BLaER1 treated with 17β-estradiol and CSF1 and Interleukin-3, amounts not matched to agents 10 nM and 100 nM (cell line): ENCODE results near the gene SCNM1.
A peak's percentile ranks its signal among the peaks of the same experiment; 100 is the strongest.
"Not testable (repeated sequence)": the region's sequence is repeated elsewhere in the genome, so short reads cannot be mapped to it uniquely, and the experiment has no call there.

Source experiments
- H3K27ac ChIP-seq, 11 experiments: shearing (Covaris generic); formaldehyde crosslinking; 2 replicates each; pipeline ENCODE4 v1.8.1; 2022
- H3K27me3 ChIP-seq, 11 experiments: shearing (Covaris generic); formaldehyde crosslinking; 2 replicates each; pipeline ENCODE4 v1.8.1; 2022
- H3K36me3 ChIP-seq, 11 experiments: shearing (Covaris generic); formaldehyde crosslinking; 2 replicates each; pipeline ENCODE4 v1.8.1; 2022
- H3K4me1 ChIP-seq, 10 experiments: shearing (Covaris generic); formaldehyde crosslinking; 2 replicates each; pipeline ENCODE4 v1.8.1; 2022
- H3K4me2 ChIP-seq, 11 experiments: shearing (Covaris generic); formaldehyde crosslinking; 2 replicates each; pipeline ENCODE4 v1.8.1; 2022
- H3K4me3 ChIP-seq, 10 experiments: shearing (Covaris generic); formaldehyde crosslinking; 2 replicates each; pipeline ENCODE4 v1.8.1; 2022
- H3K9ac ChIP-seq, 11 experiments: shearing (Covaris generic); formaldehyde crosslinking; 2 replicates each; pipeline ENCODE4 v1.8.1; 2022
- H3K9me3 ChIP-seq, 11 experiments: shearing (Covaris generic); formaldehyde crosslinking; replicated peaks in 1 of 11; 2 replicates each; pipeline ENCODE4 v1.8.1; 2022
- H4K20me1 ChIP-seq, 11 experiments: shearing (Covaris generic); formaldehyde crosslinking; 2 replicates each; pipeline ENCODE4 v1.8.1; 2022
- Cebpa-rat ChIP-seq, 11 experiments: shearing (Covaris generic); IDR thresholded peaks; 2 replicates each; pipeline ENCODE4 v1.8.1; 2022

The SCNM1 gene

GRCh38 chr1:151189637-151190445, 23.9 kb downstream of the SCNM1 start, which contains the start of gene VPS72:
TSS of gene VPS72 (minus strand) at chr1:151190197. CDS start at chr1:151190121, 76 bp downstream.
- peak within 1 kb of the TSS; percentile 74 to 93 (median 88) for H3K27ac ChIP-seq
- H3K4me3 ChIP-seq, result peak within 1 kb of the TSS; percentile 67 to 89 (median 79)
- peaks cover 12 to 26% (median 22%) of the 10 kb centered on the region in 11 experiments for H3K36me3 ChIP-seq
- peaks cover 0 to 9% (median 0%) of the 10 kb centered on the region in 11 experiments; a peak in 3 of 22 replicates for H4K20me1 ChIP-seq
- no peaks in the 10 kb centered on the region for H3K9me3 ChIP-seq
- peak within 1 kb of the TSS; percentile 88 to 98 (median 94) for H3K4me2 ChIP-seq
- peaks cover 22 to 29% (median 24%) of the 10 kb centered on the region in 10 experiments for H3K4me1 ChIP-seq
- no peak for TF ChIP-seq Cebpa-rat (IDR thresholded peaks at IDR 0.05)
- H3K27me3 ChIP-seq, result no peaks in the 10 kb centered on the region
- H3K9ac ChIP-seq, result peak within 1 kb of the TSS; percentile 80 to 94 (median 88)

DNA sequence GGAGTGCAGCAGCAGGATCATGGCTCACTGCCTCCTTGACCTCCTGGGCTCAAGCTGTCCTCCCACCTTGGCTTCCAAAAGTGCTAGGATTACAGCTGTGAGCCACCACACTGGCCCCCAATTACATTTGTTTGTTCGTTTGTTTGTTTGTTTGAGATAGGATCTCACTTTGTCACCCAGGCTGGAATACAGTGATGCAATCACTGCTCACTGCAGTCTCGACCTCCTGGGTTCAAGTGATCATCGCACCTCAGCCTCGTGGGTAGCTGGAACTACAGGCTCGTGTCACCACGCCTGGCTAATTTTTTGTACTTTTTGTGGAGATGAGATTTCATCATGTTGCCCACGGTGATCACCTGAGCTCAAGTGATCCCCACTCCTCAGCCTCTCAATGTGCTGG, 26.1 kb downstream of the SCNM1 start:
- H3K27me3 ChIP-seq, result no peaks in the 10 kb centered on the region
- no peak overlapping the region for H3K9ac ChIP-seq
- H3K4me3 ChIP-seq, result no peak overlapping the region
- peaks cover 0 to 4% (median 2%) of the 10 kb centered on the region in 11 experiments; a peak in 5 of 22 replicates for H3K36me3 ChIP-seq
- peak in 2 of 11 experiments; percentile 8 to 22; a peak in 1 of 22 replicates for TF ChIP-seq Cebpa-rat (IDR thresholded peaks at IDR 0.05)
- no peaks in the 10 kb centered on the region for H3K9me3 ChIP-seq
- H3K4me1 ChIP-seq, result peaks cover 22 to 37% (median 27%) of the 10 kb centered on the region in 10 experiments
- H3K4me2 ChIP-seq, result no peak overlapping the region
- peaks cover 0 to 8% (median 0%) of the 10 kb centered on the region in 11 experiments; a peak in 2 of 22 replicates for H4K20me1 ChIP-seq
- no peak overlapping the region for H3K27ac ChIP-seq

- H3K9ac ChIP-seq, result no peak overlapping the region
- H3K27me3 ChIP-seq, result no peaks in the 10 kb centered on the region
- H3K36me3 ChIP-seq, result no peaks in the 10 kb centered on the region
- no peaks in the 10 kb centered on the region for H4K20me1 ChIP-seq
- no peak overlapping the region for H3K4me2 ChIP-seq
- H3K4me3 ChIP-seq, result no peak overlapping the region
- H3K9me3 ChIP-seq, result no peaks in the 10 kb centered on the region
- H3K27ac ChIP-seq, result no peak overlapping the region
- H3K4me1 ChIP-seq, result peaks cover 22 to 36% (median 27%) of the 10 kb centered on the region in 10 experiments
- no peak for TF ChIP-seq Cebpa-rat (IDR thresholded peaks at IDR 0.05)
These were observed 27.4 kb downstream of the SCNM1 start for GRCh38 chr1:151193304-151193703.

DNA sequence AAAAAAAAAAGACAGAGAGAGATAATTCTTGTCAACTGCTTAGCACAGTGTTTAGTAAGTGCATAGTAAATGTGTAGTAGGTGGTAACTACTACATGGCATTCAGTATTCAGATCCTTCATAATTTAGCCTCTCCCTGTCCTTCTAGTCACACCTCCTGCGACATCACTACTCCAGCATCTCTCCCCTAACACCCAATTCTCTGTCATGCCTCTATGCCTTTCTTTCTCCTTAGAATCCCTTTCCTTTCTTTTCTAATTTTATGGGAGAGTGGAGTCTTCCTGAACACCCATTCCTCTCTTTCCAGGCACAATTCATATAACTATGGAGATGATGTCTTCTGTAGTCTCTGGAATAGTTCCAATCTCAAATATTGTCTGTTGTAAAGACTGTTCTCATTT, 27.9 kb downstream of the SCNM1 start:
- H3K36me3 ChIP-seq, result no peaks in the 10 kb centered on the region
- no peak overlapping the region for H3K9ac ChIP-seq
- no peak overlapping the region for H3K4me3 ChIP-seq
- H3K9me3 ChIP-seq, result no peaks in the 10 kb centered on the region
- H3K4me1 ChIP-seq, result peaks cover 17 to 30% (median 21%) of the 10 kb centered on the region in 10 experiments
- no peak overlapping the region for H3K27ac ChIP-seq
- H4K20me1 ChIP-seq, result no peaks in the 10 kb centered on the region; a peak in 1 of 22 replicates
- H3K27me3 ChIP-seq, result no peaks in the 10 kb centered on the region
- TF ChIP-seq Cebpa-rat (IDR thresholded peaks at IDR 0.05), result no peak
- H3K4me2 ChIP-seq, result no peak overlapping the region

DNA sequence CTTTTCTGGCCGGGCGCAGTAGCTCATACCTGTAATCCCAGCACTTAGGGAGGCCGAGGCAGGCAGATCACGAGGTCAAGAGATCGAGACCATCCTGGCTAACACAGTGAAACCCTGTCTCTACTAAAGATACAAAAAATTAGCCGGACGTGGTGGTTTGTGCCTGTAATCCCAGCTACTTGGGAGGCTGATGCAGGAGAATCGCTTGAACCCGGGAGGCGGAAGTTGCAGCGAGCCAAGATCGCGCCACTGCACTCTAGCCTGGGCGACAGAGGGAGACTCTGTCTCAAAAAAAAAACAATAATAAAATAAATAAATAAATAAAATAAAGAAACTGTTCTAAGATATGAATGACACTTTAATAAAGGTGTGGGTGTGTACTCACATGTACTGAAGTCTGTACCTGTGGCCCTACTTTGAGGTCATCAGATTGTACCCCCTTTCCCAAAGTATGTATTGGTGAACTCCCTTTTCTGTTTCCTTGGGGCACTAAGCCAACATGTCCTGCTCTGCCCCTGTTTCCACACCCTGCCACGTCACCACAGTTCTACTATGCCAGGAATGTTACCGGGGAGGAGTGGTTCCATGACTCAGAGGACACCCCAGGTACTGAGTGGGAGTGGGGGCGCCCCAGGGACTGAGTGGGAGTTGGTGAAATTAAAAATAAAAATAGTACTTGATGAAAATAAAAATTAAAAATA, 29.1 kb downstream of the SCNM1 start:
- not testable (repeated sequence) for H3K27me3 ChIP-seq, H3K36me3 ChIP-seq, H4K20me1 ChIP-seq, H3K27ac ChIP-seq, H3K4me2 ChIP-seq, H3K4me3 ChIP-seq, H3K9ac ChIP-seq, H3K9me3 ChIP-seq
- H3K4me1 ChIP-seq, result peaks cover 13 to 31% (median 22%) of the 10 kb centered on the region in 10 experiments

DNA sequence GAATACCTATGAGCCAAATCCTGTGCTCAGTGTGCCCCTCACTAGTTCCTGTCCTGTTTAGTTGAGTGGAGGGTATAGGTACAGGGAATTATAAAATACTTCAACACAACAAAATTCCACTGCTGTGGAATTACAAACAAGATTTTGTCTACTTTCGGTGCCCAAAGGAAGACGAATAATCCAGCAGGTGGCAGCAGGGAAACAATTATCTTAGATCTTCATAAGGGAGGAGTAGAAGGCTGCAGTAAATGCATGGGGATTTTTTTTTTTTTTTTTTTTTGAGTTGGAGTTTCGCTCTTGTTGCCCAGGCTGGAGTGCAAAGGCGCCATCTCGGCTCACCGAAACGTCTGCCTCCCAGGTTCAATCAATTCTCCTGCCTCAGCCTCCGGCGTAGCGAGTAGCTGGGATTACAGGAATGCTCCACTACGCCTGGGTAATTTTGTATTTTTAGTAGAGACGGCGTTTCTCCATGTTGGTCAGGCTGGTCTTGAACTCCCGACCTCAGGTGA, 30.4 kb downstream of the SCNM1 start:
- H3K36me3 ChIP-seq, result peaks cover 0 to 8% (median 2%) of the 10 kb centered on the region in 11 experiments; a peak in 4 of 22 replicates
- no peak overlapping the region for H3K27ac ChIP-seq
- no peak overlapping the region for H3K9ac ChIP-seq
- peaks cover 18 to 37% (median 26%) of the 10 kb centered on the region in 10 experiments for H3K4me1 ChIP-seq
- no peak for TF ChIP-seq Cebpa-rat (IDR thresholded peaks at IDR 0.05)
- H4K20me1 ChIP-seq, result peaks cover 5 to 21% (median 17%) of the 10 kb centered on the region in 11 experiments; a peak in 19 of 22 replicates
- no peak overlapping the region for H3K4me3 ChIP-seq
- peak overlapping the region in 3 of 11 experiments; percentile 12 to 37 (median 23); a peak in 1 of 22 replicates for H3K4me2 ChIP-seq
- no peaks in the 10 kb centered on the region for H3K27me3 ChIP-seq
- no peaks in the 10 kb centered on the region for H3K9me3 ChIP-seq

DNA sequence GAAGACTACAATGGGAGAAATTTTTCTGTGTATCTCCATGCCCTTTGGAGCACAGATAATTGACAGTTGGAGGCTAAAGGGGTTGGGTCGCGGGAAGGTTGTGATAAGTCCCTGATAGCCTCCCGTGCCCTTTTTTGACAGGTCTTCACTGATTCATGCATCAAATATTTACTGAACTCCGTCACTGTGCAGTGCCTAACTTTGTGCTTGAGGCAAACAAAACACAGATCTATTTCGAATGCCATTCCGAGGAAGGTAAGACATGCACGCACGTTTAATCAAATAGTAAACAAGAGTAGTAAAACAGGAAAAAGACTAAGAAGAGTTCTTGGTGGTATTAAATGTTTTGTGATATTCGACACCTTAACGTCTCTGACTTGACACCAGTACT, 31.9 kb downstream of the SCNM1 start:
- Histone ChIP-seq H3K27ac (peak overlapping the region; percentile 19 to 97 (median 93); a peak in 19 of 22 replicates), H3K4me2 (peak overlapping the region; percentile 61 to 99 (median 89)), H3K4me3 (peak overlapping the region; percentile 81 to 100 (median 91)), H3K4me1 (peaks cover 33 to 52% (median 41%) of the 10 kb centered on the region in 10 experiments), H4K20me1 (peaks cover 20 to 36% (median 32%) of the 10 kb centered on the region in 11 experiments; a peak in 21 of 22 replicates), H3K9me3 (no peaks in the 10 kb centered on the region), H3K27me3 (no peaks in the 10 kb centered on the region), H3K36me3 (peaks cover 6 to 23% (median 14%) of the 10 kb centered on the region in 11 experiments; a peak in 21 of 22 replicates), H3K9ac (peak overlapping the region; percentile 31 to 97 (median 93); a peak in 20 of 22 replicates)
- no peak for TF ChIP-seq Cebpa-rat (IDR thresholded peaks at IDR 0.05)

GRCh38 chr1:151198254-151199127, 32.5 kb downstream of the SCNM1 start, which contains the start of gene PIP5K1A:
TSS of gene PIP5K1A (plus strand) at chr1:151198552. CDS start at chr1:151198997, 445 bp downstream.
- no peaks in the 10 kb centered on the region for H3K9me3 ChIP-seq
- no peaks in the 10 kb centered on the region for H3K27me3 ChIP-seq
- peaks cover 12 to 29% (median 20%) of the 10 kb centered on the region in 11 experiments for H3K36me3 ChIP-seq
- peaks cover 35 to 53% (median 41%) of the 10 kb centered on the region in 10 experiments for H3K4me1 ChIP-seq
- peak within 1 kb of the TSS; percentile 86 to 97 (median 93) for H3K27ac ChIP-seq
- peak within 1 kb of the TSS; percentile 86 to 99 (median 95) for H3K4me2 ChIP-seq
- no peak for TF ChIP-seq Cebpa-rat (IDR thresholded peaks at IDR 0.05)
- H3K9ac ChIP-seq, result peak within 1 kb of the TSS; percentile 87 to 97 (median 93)
- H3K4me3 ChIP-seq, result peak within 1 kb of the TSS; percentile 81 to 100 (median 91)
- peaks cover 25 to 42% (median 38%) of the 10 kb centered on the region in 11 experiments; a peak in 21 of 22 replicates for H4K20me1 ChIP-seq
